ENCODE data around the gene VSNL1.

- TF ChIP-seq CTCF (conservative IDR thresholded peaks at IDR 0.05; ENCODE audit: low read depth in 2 of 2), result no peak
- TF ChIP-seq ZNF331 (CRISPR knock-in tag; IDR thresholded peaks at IDR 0.05; ENCODE audit: low read depth), result no peak
- no peak for TF ChIP-seq EZH2phosphoT487 (IDR thresholded peaks at IDR 0.05; ENCODE audit: unreplicated experiment)
- no peak for TF ChIP-seq EZH2 (IDR thresholded peaks at IDR 0.05; ENCODE audit: low read depth, unreplicated experiment)
- no peak for TF ChIP-seq POLR2AphosphoS5 (IDR thresholded peaks at IDR 0.05; ENCODE audit: low read depth)
- no peak for TF ChIP-seq CREB1 (CRISPR knock-in tag; IDR thresholded peaks at IDR 0.05; ENCODE audit: low read depth)
- no peak for TF ChIP-seq JUNB (IDR thresholded peaks at IDR 0.05; ENCODE audit: unreplicated experiment)
- no peak for TF ChIP-seq REST (IDR thresholded peaks at IDR 0.05; ENCODE audit: unreplicated experiment)
- TF ChIP-seq NANOG (IDR thresholded peaks at IDR 0.05; ENCODE audit: borderline replicate concordance), result no peak
- no peak for TF ChIP-seq ETS1 (IDR thresholded peaks at IDR 0.05)
- TF ChIP-seq ZNF114 (CRISPR knock-in tag; IDR thresholded peaks at IDR 0.05), result no peak
- no peak for TF ChIP-seq ZNF462 (CRISPR knock-in tag; IDR thresholded peaks at IDR 0.05)
- no peak for TF ChIP-seq STAT1 (IDR thresholded peaks at IDR 0.05; ENCODE audit: unreplicated experiment)
These were observed 150.3 kb downstream of the VSNL1 start for GRCh38 chr2:17690776-17691175.

All from GM23338 (cell line).